PFSK-1 (cell line): Measurements from ENCODE around the gene BRI3.

Experiments
- FOXP2 ChIP-seq: optimal IDR thresholded peaks from 2 replicates; pipeline ENCODE3; 2011; ENCODE audit warnings: borderline replicate concordance, control low read depth, inconsistent platforms; ENCODE audit not compliant: insufficient read depth; ENCODE audit errors: extremely low read length, extremely low read depth
- POLR2AphosphoS5 ChIP-seq: IDR thresholded peaks from 2 replicates; pipeline ENCODE4 v1.6.1; 2012; ENCODE audit warnings: low read depth, mild to moderate bottlenecking, control low read depth, low read length, moderate library complexity
- REST ChIP-seq, 2 experiments: IDR thresholded peaks; 2 replicates each; pipeline versions ENCODE4 v1.6.1 to v1.8.0; 2011 to 2012; ENCODE audit warnings: low read depth in 2 of 2, low read length in 2 of 2, control low read depth in 1 of 2, inconsistent platforms in 1 of 2, mild to moderate bottlenecking in 1 of 2, moderate library complexity in 1 of 2; ENCODE audit not compliant: insufficient read depth in 1 of 2
- SIN3A ChIP-seq: IDR thresholded peaks from 2 replicates; pipeline ENCODE4 v1.6.1; 2012; ENCODE audit warnings: mild to moderate bottlenecking, low read length, moderate library complexity, borderline replicate concordance; ENCODE audit not compliant: insufficient read depth
- TAF1 ChIP-seq: IDR thresholded peaks from 2 replicates; pipeline ENCODE4 v1.6.1; 2012; ENCODE audit warnings: low read length, control low read depth, borderline replicate concordance; ENCODE audit not compliant: insufficient read depth

The BRI3 gene

GRCh38 chr7:98303176-98303865, 21.8 kb downstream of the BRI3 start:
- TF ChIP-seq FOXP2 = no peak

- TF ChIP-seq SIN3A = no peak
- TF ChIP-seq POLR2AphosphoS5 = no peak
Observed at GRCh38 chr7:98303906-98304305, 22.4 kb downstream of the BRI3 start.

- no peak for TF ChIP-seq REST (IDR thresholded peaks at IDR 0.05; ENCODE audit: insufficient read depth in 1 of 2, low read depth in 2 of 2, low read length in 2 of 2)
- TF ChIP-seq POLR2AphosphoS5 = no peak
- TF ChIP-seq FOXP2 = no peak
- no peak for TF ChIP-seq TAF1
- TF ChIP-seq SIN3A = no peak
Observed at GRCh38 chr7:98305951-98306535, 24.6 kb downstream of the BRI3 start.

GRCh38 chr7:98307971-98308466, 26.5 kb downstream of the BRI3 start:
- TF ChIP-seq FOXP2 (no peak), POLR2AphosphoS5 (no peak), SIN3A (no peak)

- TF ChIP-seq TAF1 (no peak), FOXP2 (no peak), POLR2AphosphoS5 (no peak), REST (IDR thresholded peaks at IDR 0.05; ENCODE audit: insufficient read depth in 1 of 2, low read depth in 2 of 2, low read length in 2 of 2) (no peak), SIN3A (no peak)
Observed at GRCh38 chr7:98309566-98309965, 28.1 kb downstream of the BRI3 start.

GRCh38 chr7:98312201-98312600, 30.7 kb downstream of the BRI3 start:
- no peak for TF ChIP-seq FOXP2

- TF ChIP-seq TAF1 (no peak), REST (IDR thresholded peaks at IDR 0.05; ENCODE audit: insufficient read depth in 1 of 2, low read depth in 2 of 2, low read length in 2 of 2) (no peak), FOXP2 (no peak), SIN3A (no peak), POLR2AphosphoS5 (no peak)
Observed at GRCh38 chr7:98314469-98314868, 33.0 kb downstream of the BRI3 start.
